ENCODE measurements around the gene UBAP2L.

GRCh38 chr1:154260127-154260526 is 39.4 kb downstream of the UBAP2L start:
- TF ChIP-seq POU6F1 (CRISPR knock-in tag; IDR thresholded peaks at IDR 0.05; ENCODE audit: borderline replicate concordance, low read depth) (no peak), TCF4 (CRISPR knock-in tag; IDR thresholded peaks at IDR 0.05; ENCODE audit: borderline replicate concordance) (no peak)
